ENCODE data around the gene FTO.

FTO gene

GRCh38 chr16:53849585-53849984, 145.6 kb downstream of the FTO start:
- TF ChIP-seq CTCF (IDR thresholded peaks at IDR 0.05; ENCODE audit: control insufficient read depth, insufficient read depth, low read depth, low read length, missing control alignments), result no peak
- no peak overlapping the region for H3K4me3 ChIP-seq (ENCODE audit: control insufficient read depth, low read depth, low read length)
- no peak for DNase-seq (ENCODE audit: low read depth)

GRCh38 chr16:53849994-53850393, 146.0 kb downstream of the FTO start:
- no peak for DNase-seq (ENCODE audit: low read depth)

GRCh38 chr16:53852678-53853077, 148.7 kb downstream of the FTO start:
- H3K4me3 ChIP-seq (ENCODE audit: control insufficient read depth, low read depth, low read length), result no peak overlapping the region
- DNase-seq (ENCODE audit: low read depth), result no peak
- TF ChIP-seq CTCF (IDR thresholded peaks at IDR 0.05; ENCODE audit: control insufficient read depth, insufficient read depth, low read depth, low read length, missing control alignments), result no peak

More at GRCh38 chr16:53849994-53850393, 146.0 kb downstream of the FTO start:
- H3K4me3 ChIP-seq (ENCODE audit: control insufficient read depth, low read depth, low read length), result no peak overlapping the region
- TF ChIP-seq CTCF (IDR thresholded peaks at IDR 0.05; ENCODE audit: control insufficient read depth, insufficient read depth, low read depth, low read length, missing control alignments), result no peak

GRCh38 chr16:53855056-53855455, 151.1 kb downstream of the FTO start:
- no peak for DNase-seq (ENCODE audit: low read depth)
- no peak for TF ChIP-seq CTCF (IDR thresholded peaks at IDR 0.05; ENCODE audit: control insufficient read depth, insufficient read depth, low read depth, low read length, missing control alignments)
- H3K4me3 ChIP-seq (ENCODE audit: control insufficient read depth, low read depth, low read length), result no peak overlapping the region

GRCh38 chr16:53855511-53855910, 151.6 kb downstream of the FTO start:
- TF ChIP-seq CTCF (IDR thresholded peaks at IDR 0.05; ENCODE audit: control insufficient read depth, insufficient read depth, low read depth, low read length, missing control alignments), result no peak
- no peak for DNase-seq (ENCODE audit: low read depth)
- H3K4me3 ChIP-seq (ENCODE audit: control insufficient read depth, low read depth, low read length), result no peak overlapping the region

GRCh38 chr16:53859995-53860540, 156.1 kb downstream of the FTO start:
- H3K4me3 ChIP-seq (ENCODE audit: control insufficient read depth, low read depth, low read length), result no peak overlapping the region
- no peak for DNase-seq (ENCODE audit: low read depth)
- TF ChIP-seq CTCF (IDR thresholded peaks at IDR 0.05; ENCODE audit: control insufficient read depth, insufficient read depth, low read depth, low read length, missing control alignments), result no peak

- no peak for DNase-seq (ENCODE audit: low read depth)
- H3K4me3 ChIP-seq (ENCODE audit: control insufficient read depth, low read depth, low read length), result no peak overlapping the region
- no peak for TF ChIP-seq CTCF (IDR thresholded peaks at IDR 0.05; ENCODE audit: control insufficient read depth, insufficient read depth, low read depth, low read length, missing control alignments)
These were observed 159.9 kb downstream of the FTO start for GRCh38 chr16:53863861-53864260.

Measured in AG09309 (cell line).